Osteoblast (primary cell): ENCODE measurements around the gene RPS19BP1. TPM values are rescaled to one million over a fixed set of nuclear protein-coding genes. Genes with fewer than 3 reads are reported as not detected.

ENCODE experiments used
- DNase-seq: peaks from one replicate; pipeline ENCODE4 v3.0.0; 2011; ENCODE audit warnings: low spot score, mixed read lengths; ENCODE audit not compliant: insufficient read length; ENCODE audit errors: missing footprints
- H2AFZ ChIP-seq: 2 replicates; pipeline ENCODE4 v1.6.0; 2011; ENCODE audit warnings: mild to moderate bottlenecking, low read length
- H3K27ac ChIP-seq: 2 replicates; pipeline ENCODE4 v1.5.1; 2011; ENCODE audit warnings: mild to moderate bottlenecking, low read depth, low read length, moderate library complexity
- H3K27me3 ChIP-seq: 2 replicates; pipeline ENCODE4 v1.6.0; 2012; ENCODE audit warnings: mild to moderate bottlenecking, control low read depth, inconsistent platforms, low read length, moderate library complexity; ENCODE audit not compliant: insufficient read depth
- H3K36me3 ChIP-seq: 2 replicates; pipeline ENCODE4 v1.5.1; 2011; ENCODE audit warnings: mild to moderate bottlenecking, low read length, control low read depth, moderate library complexity; ENCODE audit not compliant: insufficient read depth
- H3K4me1 ChIP-seq: 2 replicates; pipeline ENCODE4 v1.5.1; 2011; ENCODE audit warnings: mild to moderate bottlenecking, low read length, control low read depth, moderate library complexity; ENCODE audit not compliant: insufficient read depth
- H3K4me2 ChIP-seq: 2 replicates; pipeline ENCODE4 v1.6.0; 2011; ENCODE audit warnings: mild to moderate bottlenecking, low read length; ENCODE audit not compliant: insufficient read depth
- H3K4me3 ChIP-seq: fragments of 200-600 bp; sonication (generic); 3 replicates; pipeline ENCODE4 v1.5.1; 2012; ENCODE audit warnings: mild to moderate bottlenecking, low read length, inconsistent platforms; ENCODE audit not compliant: insufficient read depth
- H3K79me2 ChIP-seq: 2 replicates; pipeline ENCODE4 v1.6.0; 2012; ENCODE audit warnings: mild to moderate bottlenecking, low read length, control low read depth, inconsistent platforms; ENCODE audit not compliant: insufficient read depth
- H3K9me3 ChIP-seq: 2 replicates; pipeline ENCODE4 v1.5.1; 2011; ENCODE audit warnings: low read depth, low read length, control low read depth
- H4K20me1 ChIP-seq: 2 replicates; pipeline ENCODE4 v1.6.0; 2012; ENCODE audit warnings: mild to moderate bottlenecking, low read length, control low read depth; ENCODE audit not compliant: insufficient read depth
- CTCF ChIP-seq: IDR thresholded peaks from 2 replicates; pipeline ENCODE4 v1.5.1; 2011; ENCODE audit warnings: mild to moderate bottlenecking, low read depth, low read length, moderate library complexity; ENCODE audit errors: extremely low read depth
- total RNA-seq: library from RNA; depleted of rRNA; stranded (reverse); fragments of >200 nt; gene quantifications from 2 replicates; pipeline ENCODE4 v1.2.3, GENCODE V29; 2012

The RPS19BP1 gene
- total RNA-seq, result 25.9 and 34.7 TPM in 2 replicates

GRCh38 chr22:39532215-39533073 lies at the start of gene RPS19BP1:
Gene RPS19BP1 (minus strand): TSS chr22:39532748. CDS start chr22:39532738, 10 bp downstream.
- Histone ChIP-seq H3K79me2 (peaks cover 47% of the 10 kb centered on the region), H3K36me3 (peaks cover 26% of the 10 kb centered on the region), H2AFZ (peak within 1 kb of the TSS; percentile 91), H4K20me1 (peaks cover 40% of the 10 kb centered on the region), H3K9me3 (no peaks in the 10 kb centered on the region), H3K4me2 (peak within 1 kb of the TSS; percentile 95), H3K27me3 (no peaks in the 10 kb centered on the region), H3K27ac (peak within 1 kb of the TSS; percentile 71), H3K4me1 (peaks cover 20% of the 10 kb centered on the region), H3K4me3 (peak within 1 kb of the TSS; percentile 89)
- peak; percentile 99 for DNase-seq
- TF ChIP-seq CTCF, result no peak

GRCh38 chr22:39581303-39581702 lies 48.8 kb upstream of the RPS19BP1 start:
- Histone ChIP-seq H3K4me3 (no peak overlapping the region), H3K27ac (no peak overlapping the region), H3K36me3 (no peaks in the 10 kb centered on the region), H4K20me1 (no peaks in the 10 kb centered on the region), H3K79me2 (no peaks in the 10 kb centered on the region), H3K27me3 (peaks cover 13% of the 10 kb centered on the region), H3K9me3 (no peaks in the 10 kb centered on the region), H2AFZ (no peak overlapping the region), H3K4me1 (no peaks in the 10 kb centered on the region), H3K4me2 (no peak overlapping the region)
- no peak for DNase-seq
- no peak for TF ChIP-seq CTCF

- no peaks in the 10 kb centered on the region for H3K9me3 ChIP-seq
- H3K36me3 ChIP-seq, result no peaks in the 10 kb centered on the region
- H3K79me2 ChIP-seq, result no peaks in the 10 kb centered on the region
- no peak overlapping the region for H3K4me2 ChIP-seq
- no peaks in the 10 kb centered on the region for H4K20me1 ChIP-seq
- peaks cover 13% of the 10 kb centered on the region for H3K27me3 ChIP-seq
- no peak overlapping the region for H3K27ac ChIP-seq
- H3K4me1 ChIP-seq, result no peaks in the 10 kb centered on the region
- H2AFZ ChIP-seq, result no peak overlapping the region
- DNase-seq, result no peak
- TF ChIP-seq CTCF, result no peak
- no peak overlapping the region for H3K4me3 ChIP-seq
Observed at GRCh38 chr22:39580795-39581194, 48.2 kb upstream of the RPS19BP1 start.

GRCh38 chr22:39580006-39580441 lies 47.5 kb upstream of the RPS19BP1 start:
- Histone ChIP-seq H3K27ac (no peak overlapping the region), H3K9me3 (no peaks in the 10 kb centered on the region), H3K27me3 (peaks cover 13% of the 10 kb centered on the region), H2AFZ (no peak overlapping the region), H3K79me2 (no peaks in the 10 kb centered on the region), H4K20me1 (no peaks in the 10 kb centered on the region), H3K4me3 (no peak overlapping the region), H3K36me3 (no peaks in the 10 kb centered on the region), H3K4me2 (no peak overlapping the region), H3K4me1 (peaks cover 4% of the 10 kb centered on the region)
- peak; percentile 59 for DNase-seq
- TF ChIP-seq CTCF, result no peak
